ENCODE results near the gene CD300LF.

CD300LF gene

DNA sequence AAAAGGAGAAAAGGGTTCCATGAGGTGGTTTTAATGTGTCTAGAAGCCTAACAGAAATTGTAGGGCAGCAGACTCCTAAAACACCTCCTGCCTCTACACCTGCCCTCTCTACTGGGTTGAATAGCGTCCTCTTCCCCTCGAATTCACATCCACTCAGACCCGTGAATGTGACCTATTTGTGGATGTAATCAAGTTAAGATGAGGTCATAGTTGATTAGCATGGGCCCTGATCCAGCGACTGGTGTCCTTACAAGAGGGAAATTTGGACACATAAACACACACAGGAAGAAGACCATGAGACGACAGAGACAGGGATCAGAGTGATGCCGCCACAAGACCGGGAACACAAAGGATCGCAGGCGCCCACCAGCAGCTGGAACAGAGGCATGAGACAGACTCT lies 13.5 kb downstream of the CD300LF start:
- in situ Hi-C loops (cut with MboI; ENCODE audit: low pct_unique_long_range_greater_than_20kb, low sequenced_read_pairs, unreplicated experiment): no loop called here
- DNase-seq (ENCODE audit: low spot score): no peak
- no peak for TF ChIP-seq CTCF (IDR thresholded peaks at IDR 0.05; ENCODE audit: extremely low read depth, insufficient read depth, missing control alignments)

- no peak for DNase-seq (ENCODE audit: low spot score)
- in situ Hi-C loops (cut with MboI; ENCODE audit: low pct_unique_long_range_greater_than_20kb, low sequenced_read_pairs, unreplicated experiment): no loop called here
Measured at GRCh38 chr17:74698069-74698468, 14.7 kb downstream of the CD300LF start.

DNA sequence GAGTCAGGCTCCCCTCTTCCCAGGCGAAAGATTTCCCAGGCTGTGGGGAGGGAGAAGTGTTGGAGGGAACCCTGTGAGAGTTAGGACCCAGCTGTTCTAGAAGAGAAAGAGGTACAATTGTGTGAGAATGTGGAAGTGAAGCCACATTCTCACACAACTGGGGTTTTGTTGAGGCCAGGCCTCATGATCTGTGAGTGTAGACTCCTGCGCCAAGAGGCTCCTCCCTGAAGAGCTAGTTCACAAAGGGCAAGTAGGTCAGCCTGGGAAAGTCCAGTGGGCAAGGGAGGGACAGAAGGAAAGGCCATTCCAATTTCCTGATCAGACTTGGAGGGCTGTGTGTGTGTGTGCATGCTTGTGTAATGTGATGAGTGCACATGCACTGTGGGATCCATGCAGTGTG lies 15.2 kb downstream of the CD300LF start:
- in situ Hi-C loops (cut with MboI; ENCODE audit: low pct_unique_long_range_greater_than_20kb, low sequenced_read_pairs, unreplicated experiment): no loop called here
- no peak for TF ChIP-seq CTCF (IDR thresholded peaks at IDR 0.05; ENCODE audit: extremely low read depth, insufficient read depth, missing control alignments)
- peak; percentile 54 for DNase-seq (ENCODE audit: low spot score)

More at GRCh38 chr17:74698069-74698468, 14.7 kb downstream of the CD300LF start:
- TF ChIP-seq CTCF (IDR thresholded peaks at IDR 0.05; ENCODE audit: extremely low read depth, insufficient read depth, missing control alignments): no peak

DNA sequence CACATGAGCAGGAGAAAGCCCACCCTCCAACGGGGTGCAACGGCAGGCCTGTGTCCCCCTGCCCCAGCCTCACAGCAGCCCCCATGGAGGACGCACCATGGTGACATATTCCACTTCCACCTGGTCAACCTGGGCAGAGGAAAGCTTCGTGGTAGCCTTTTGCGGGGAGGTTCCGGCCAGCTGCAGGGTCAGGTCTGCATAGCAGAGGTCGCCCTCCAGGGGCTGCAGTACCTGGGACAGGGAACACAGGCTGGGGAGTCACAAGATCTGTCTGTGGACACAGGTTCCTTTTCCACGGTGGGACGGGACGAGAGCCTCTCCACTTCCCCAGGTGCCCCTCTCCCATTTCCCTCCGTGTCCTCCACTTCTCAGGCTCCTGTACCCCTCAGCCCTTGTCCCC lies 17.1 kb downstream of the CD300LF start:
- no peak for TF ChIP-seq CTCF (IDR thresholded peaks at IDR 0.05; ENCODE audit: extremely low read depth, insufficient read depth, missing control alignments)
- in situ Hi-C loops (cut with MboI; ENCODE audit: low pct_unique_long_range_greater_than_20kb, low sequenced_read_pairs, unreplicated experiment): no loop called here

DNA sequence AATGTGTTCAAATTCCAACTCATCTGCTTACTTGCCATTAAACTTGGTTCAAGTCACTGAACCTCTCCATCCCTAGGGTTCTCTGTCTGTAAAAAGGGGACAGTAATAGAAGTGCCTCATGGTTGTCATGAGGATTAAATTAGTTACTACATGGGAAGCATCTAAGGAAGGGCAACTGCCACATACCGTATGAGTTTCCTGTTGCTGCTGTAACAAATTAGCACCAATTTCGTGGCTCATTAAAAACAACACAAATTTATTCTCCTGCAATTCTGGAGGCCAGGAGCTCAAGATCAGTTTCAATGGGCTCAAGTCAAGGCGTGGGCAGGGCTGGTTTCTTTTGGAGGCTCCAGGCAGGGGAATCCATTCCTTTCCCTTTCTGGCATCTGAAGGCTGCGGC lies 18.6 kb downstream of the CD300LF start:
- TF ChIP-seq CTCF (IDR thresholded peaks at IDR 0.05; ENCODE audit: extremely low read depth, insufficient read depth, missing control alignments): no peak
- in situ Hi-C loops (cut with MboI; ENCODE audit: low pct_unique_long_range_greater_than_20kb, low sequenced_read_pairs, unreplicated experiment): no loop called here
- no peak for DNase-seq (ENCODE audit: low spot score)

More for the DNA sequence above, 17.1 kb downstream of the CD300LF start:
- no peak for DNase-seq (ENCODE audit: low spot score)

- no peak for TF ChIP-seq CTCF (IDR thresholded peaks at IDR 0.05; ENCODE audit: extremely low read depth, insufficient read depth, missing control alignments)
- in situ Hi-C loops (cut with MboI; ENCODE audit: low pct_unique_long_range_greater_than_20kb, low sequenced_read_pairs, unreplicated experiment): no loop called here
- no peak for DNase-seq (ENCODE audit: low spot score)
Measured at GRCh38 chr17:74691151-74691550, 21.6 kb downstream of the CD300LF start.

DNA sequence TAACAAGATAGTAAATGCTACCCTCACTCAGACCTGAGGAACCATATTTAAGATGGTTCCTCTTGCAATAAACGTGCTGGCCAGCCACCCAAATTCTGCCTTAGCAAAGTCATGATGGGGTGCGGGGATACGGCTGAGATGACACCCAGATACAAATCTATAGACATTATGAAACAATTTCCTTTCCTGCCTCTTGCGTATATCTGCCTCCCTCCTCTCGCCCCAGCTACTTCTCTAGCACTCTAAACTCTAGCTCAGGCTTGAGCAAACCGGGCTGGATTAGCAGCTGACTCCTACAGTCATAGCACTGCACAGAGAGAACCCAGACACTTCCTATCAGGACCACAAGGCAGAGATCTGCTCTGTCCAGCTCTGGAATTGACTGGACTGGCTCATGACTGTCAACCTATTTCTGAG lies 22.3 kb downstream of the CD300LF start:
- no peak for DNase-seq (ENCODE audit: low spot score)
- in situ Hi-C loops (cut with MboI; ENCODE audit: low pct_unique_long_range_greater_than_20kb, low sequenced_read_pairs, unreplicated experiment): no loop called here
- TF ChIP-seq CTCF (IDR thresholded peaks at IDR 0.05; ENCODE audit: extremely low read depth, insufficient read depth, missing control alignments): no peak
